NCI-H128 (cell line): ENCODE measurements around the gene RAPGEF2.
A peak's percentile ranks its signal among the peaks of the same experiment; 100 is the strongest.
"Not testable (repeated sequence)": the region's sequence is repeated elsewhere in the genome, so short reads cannot be mapped to it uniquely, and the experiment has no call there.

Experiments
- DNase-seq: peaks from one replicate; lab custom pipeline; 2025; ENCODE audit not compliant: unreplicated experiment; lab: John Stamatoyannopoulos, UW

RAPGEF2 gene

DNA sequence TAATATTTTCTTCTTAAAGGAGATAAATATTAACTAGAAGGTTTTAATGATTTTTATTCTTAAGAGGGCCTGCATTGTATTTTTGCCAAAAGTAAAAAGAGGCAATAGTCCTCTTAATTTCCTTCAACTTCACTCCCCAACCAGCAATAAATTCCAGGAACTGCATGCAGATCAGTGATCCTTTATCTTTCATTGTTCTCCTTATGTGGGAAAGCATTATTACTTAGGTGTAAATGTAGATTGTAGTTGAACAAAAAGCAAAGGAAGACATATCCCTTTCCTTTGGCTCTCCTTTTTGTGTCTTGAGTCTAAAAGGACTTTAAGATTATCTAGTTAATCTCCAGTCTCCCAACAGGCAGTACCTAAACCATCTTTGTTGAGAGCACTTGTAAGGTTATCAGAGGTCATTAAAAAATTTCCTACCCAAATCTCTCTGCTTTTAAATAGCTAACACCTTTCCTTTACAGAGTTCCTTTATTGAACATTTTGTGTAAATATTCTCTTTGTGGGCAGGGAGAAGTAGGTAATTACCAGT is 55.3 kb downstream of the RAPGEF2 start:
- DNase-seq = no peak

DNA sequence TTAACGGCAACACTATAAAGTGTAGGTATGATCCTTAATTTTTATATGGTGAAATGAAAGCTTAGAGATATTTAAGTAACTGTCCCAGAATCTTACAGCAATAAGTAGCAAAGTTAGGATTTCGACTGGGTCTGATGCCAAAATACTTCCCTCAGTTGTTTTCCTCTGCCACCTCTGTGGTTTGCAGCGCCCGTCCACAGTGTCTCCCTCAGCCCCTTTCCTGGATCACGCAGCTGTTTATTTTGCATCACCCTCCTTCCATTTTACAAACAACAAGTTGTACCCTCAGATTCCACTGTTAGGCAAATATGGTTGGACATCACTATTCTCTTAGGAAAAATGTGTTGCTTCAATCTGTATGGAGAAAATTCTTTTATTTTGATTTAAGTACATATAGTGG is 56.1 kb downstream of the RAPGEF2 start:
- DNase-seq = no peak

DNA sequence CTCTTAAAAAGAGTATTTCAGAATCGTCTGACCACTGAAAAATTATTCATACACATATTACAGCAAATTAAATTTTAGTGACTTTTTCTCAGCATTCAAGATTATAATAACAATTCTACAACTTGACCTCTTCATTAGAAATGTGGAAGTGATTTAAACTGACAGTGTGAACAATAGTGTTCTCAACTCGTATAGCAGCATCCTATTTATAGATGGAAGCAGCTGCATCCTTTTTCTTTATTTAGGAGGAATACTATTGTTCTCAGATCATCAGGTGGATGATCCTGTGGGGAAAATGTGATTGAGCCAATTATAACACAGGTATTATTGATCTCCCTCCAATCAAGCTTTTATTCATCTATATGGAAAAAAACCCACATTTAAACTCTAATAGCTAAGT is 56.7 kb downstream of the RAPGEF2 start:
- no peak for DNase-seq

DNA sequence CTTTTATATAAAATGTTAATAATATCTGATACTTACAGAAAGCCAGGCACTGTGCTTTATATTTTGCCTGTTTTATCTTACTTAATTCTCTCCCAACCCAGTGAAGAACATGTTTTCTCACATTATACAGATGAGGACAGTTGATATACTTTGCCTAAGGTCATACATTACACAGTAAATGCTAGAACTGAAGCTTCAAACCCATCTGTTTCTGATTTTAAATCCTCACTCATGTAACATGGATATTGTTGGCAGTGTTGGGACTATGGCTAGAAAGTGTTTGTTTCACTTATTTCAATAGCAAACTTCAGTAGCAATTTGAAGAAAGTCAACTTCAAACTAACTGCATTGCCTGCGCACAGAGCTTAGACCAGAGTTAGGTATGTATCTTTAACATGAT is 57.4 kb downstream of the RAPGEF2 start:
- DNase-seq = no peak

- DNase-seq = not testable (repeated sequence)
Measured at GRCh38 chr4:159161436-159161835, 58.6 kb downstream of the RAPGEF2 start.

GRCh38 chr4:159162576-159162975 is 59.7 kb downstream of the RAPGEF2 start:
- no peak for DNase-seq

DNA sequence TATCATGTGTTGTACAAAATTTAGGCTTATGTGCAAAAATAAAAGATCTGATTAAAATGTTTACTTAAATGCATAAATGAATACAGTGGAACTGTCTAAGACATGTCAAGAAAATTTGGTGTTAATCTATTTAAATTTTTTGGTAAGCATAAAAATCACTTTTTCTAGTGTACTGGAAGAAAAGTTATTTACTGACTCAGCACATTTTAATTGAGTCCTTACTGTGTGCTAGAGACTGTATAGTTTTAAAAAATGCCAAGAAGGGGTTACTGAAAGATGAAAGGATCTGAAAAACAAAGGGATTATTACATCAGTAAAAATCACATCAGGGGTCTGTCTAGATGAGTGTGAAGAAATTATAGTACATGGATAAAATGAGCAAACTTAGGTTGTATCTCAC is 60.6 kb downstream of the RAPGEF2 start:
- no peak for DNase-seq

DNA sequence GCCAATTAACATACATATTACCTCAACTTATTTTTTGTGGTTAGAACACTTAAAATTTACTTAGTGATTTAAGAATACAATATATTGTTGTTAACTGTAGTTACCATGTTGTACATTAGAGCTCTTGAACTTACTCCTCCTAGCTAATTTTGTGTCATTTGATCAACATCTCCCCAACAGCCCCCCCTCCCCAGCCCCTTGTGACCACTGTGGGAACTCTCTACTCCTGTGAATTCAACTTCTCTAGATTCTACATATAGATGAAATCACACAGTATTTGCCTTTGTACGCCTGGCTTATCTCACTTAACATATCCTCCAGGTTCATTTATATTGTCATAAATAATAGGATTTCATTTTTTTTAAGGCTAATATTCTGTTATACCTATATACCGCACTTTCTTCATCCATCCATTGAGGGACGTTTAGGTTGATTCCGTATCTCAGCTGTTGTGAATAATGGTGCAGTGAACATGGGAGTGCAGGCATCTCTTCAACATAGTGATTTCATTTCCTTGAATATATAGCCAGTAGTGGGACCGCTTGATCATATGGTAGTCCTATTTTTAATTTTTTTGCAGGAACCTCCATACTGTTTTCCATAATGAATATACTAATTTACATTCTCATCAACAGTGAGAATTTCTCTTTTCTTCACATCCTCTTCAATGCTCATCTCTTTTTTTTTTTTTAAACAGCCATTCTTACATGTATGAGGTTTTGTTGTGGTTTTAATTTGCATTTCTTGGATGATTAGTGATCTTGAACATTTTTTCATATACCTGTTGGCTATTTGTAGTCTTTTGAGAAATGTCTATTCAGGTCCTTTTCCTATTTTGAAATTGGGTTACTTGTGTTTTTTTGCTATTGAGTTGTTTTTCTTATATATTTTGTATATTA is 66.8 kb downstream of the RAPGEF2 start:
- DNase-seq = no peak

GRCh38 chr4:159171287-159171686 is 68.4 kb downstream of the RAPGEF2 start:
- no peak for DNase-seq

DNA sequence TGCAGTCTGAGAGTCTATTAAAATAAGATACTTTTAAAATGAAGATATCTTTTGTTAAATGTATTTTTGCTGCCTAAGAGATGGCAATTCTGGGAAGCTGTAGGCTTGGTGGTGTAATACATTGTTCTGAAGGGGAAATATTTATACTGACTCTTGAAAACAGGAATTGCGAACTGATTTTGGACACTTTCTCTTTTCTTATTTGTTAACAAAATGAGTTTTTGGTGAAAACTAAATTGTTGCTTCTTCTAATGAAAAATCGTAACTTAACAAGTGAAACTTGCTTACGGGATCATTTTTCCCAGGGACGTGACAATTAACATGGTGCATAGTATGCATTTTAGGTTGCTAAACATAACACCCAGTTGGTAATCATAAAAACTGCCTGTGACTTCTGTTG is 71.0 kb downstream of the RAPGEF2 start:
- DNase-seq = no peak

GRCh38 chr4:159174645-159175084 is 71.8 kb downstream of the RAPGEF2 start:
- no peak for DNase-seq

DNA sequence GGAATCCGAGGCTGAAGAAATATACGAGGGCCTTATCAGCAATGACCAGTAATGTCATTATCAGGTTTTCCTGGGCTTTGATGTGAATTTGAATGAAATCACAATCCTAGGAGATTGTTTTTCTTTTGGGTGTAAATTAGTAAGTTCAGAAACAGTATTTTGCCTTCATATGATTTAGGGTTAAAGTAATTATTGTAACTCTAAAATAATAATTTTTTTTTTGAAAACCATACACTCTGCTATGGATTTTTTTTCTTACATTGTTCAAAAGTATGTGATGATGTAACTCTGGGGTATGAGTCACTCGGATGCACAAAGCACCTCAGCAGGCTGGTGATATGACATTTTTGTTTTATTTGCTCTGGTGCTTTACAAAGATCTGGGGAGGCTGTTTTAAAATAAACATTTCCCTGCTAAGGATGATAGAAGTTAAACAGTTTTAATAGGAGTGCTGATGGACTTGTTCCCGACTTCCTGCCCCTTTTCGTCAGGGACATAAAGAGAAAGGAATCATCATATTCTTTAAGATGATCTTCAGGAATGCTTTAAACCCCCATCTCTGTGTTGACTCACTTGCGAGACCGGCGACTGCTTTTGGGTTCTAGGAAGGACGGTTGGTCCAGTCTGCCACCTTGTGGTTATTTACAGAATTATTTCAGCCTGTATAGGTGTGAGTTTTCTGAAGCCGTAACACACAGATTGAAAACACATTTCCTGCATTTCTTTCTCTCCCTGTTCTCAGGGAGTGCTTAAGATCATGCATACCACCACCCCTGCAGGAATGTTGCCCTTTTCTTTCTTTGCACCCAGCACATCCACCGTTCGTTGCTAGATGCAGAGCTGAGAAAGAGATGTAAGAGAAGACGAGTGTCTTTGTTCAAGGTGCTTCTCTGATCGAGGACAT is 72.5 kb downstream of the RAPGEF2 start:
- DNase-seq = peak; percentile 9

GRCh38 chr4:159175989-159176375 is 73.1 kb downstream of the RAPGEF2 start:
- DNase-seq = no peak

GRCh38 chr4:159177265-159178150 is 74.6 kb downstream of the RAPGEF2 start:
- DNase-seq = no peak

- DNase-seq = no peak
Measured at GRCh38 chr4:159178151-159178546, 75.3 kb downstream of the RAPGEF2 start.

- no peak for DNase-seq
Measured at GRCh38 chr4:159178979-159179969, 76.4 kb downstream of the RAPGEF2 start.

GRCh38 chr4:159183885-159184605 is 81.2 kb downstream of the RAPGEF2 start:
- not testable (repeated sequence) for DNase-seq

- DNase-seq = no peak
Measured at GRCh38 chr4:159185591-159186023, 82.7 kb downstream of the RAPGEF2 start.

GRCh38 chr4:159188646-159189045 is 85.8 kb downstream of the RAPGEF2 start:
- no peak for DNase-seq
